ENCODE results near the gene POLR3K.

DNA sequence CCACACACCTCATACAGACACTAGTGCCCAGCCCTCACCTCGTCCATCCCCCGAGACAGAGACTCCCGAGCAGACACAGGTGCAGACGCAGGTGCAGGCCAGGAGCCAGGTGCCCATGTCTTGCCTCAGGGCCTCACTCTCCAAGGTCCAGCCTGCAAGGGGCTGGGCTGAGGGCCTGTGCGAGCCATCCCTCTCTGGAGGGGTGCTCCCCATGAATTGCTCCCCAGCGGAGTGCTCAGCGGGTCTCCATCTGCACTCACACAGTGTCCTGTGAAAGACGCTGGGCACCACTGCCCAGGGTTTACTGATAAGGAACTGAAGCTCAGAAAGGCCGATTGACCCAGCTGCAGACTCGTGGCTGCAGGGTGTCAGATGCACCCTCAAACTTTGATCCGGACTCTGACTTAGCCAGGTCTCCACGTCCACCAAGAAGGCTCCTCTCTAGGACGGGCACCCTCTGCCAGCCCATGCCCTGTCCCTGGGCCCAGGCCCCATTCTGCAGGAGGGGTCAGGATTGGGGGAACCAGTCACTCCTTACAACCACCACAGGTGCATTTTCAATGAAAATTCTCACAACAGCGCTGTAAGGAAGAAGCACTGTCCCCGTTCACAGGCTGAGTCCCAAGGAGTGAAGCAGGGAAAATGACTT lies 16.9 kb downstream of the POLR3K start:
- TF ChIP-seq EZH2 (IDR thresholded peaks at IDR 0.05; ENCODE audit: insufficient read depth, low read length): no peak
- TF ChIP-seq, protein P1, sequence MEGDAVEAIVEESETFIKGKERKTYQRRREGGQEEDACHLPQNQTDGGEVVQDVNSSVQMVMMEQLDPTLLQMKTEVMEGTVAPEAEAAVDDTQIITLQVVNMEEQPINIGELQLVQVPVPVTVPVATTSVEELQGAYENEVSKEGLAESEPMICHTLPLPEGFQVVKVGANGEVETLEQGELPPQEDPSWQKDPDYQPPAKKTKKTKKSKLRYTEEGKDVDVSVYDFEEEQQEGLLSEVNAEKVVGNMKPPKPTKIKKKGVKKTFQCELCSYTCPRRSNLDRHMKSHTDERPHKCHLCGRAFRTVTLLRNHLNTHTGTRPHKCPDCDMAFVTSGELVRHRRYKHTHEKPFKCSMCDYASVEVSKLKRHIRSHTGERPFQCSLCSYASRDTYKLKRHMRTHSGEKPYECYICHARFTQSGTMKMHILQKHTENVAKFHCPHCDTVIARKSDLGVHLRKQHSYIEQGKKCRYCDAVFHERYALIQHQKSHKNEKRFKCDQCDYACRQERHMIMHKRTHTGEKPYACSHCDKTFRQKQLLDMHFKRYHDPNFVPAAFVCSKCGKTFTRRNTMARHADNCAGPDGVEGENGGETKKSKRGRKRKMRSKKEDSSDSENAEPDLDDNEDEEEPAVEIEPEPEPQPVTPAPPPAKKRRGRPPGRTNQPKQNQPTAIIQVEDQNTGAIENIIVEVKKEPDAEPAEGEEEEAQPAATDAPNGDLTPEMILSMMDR (IDR thresholded peaks at IDR 0.05; ENCODE audit: insufficient read depth, low read depth, low read length): no peak
